ENCODE measurements around the gene ZNF205. TPM values are rescaled to one million over a fixed set of nuclear protein-coding genes. Genes with fewer than 3 reads are reported as not detected.

The ZNF205 gene
- total and polyA plus RNA-seq, 9 of the 15 experiments (the other 6 are each of a cell fraction or from before 2014, with no cell fraction given) = 2.4 to 11.8 (median 5.1) TPM; not detected in 2

DNA sequence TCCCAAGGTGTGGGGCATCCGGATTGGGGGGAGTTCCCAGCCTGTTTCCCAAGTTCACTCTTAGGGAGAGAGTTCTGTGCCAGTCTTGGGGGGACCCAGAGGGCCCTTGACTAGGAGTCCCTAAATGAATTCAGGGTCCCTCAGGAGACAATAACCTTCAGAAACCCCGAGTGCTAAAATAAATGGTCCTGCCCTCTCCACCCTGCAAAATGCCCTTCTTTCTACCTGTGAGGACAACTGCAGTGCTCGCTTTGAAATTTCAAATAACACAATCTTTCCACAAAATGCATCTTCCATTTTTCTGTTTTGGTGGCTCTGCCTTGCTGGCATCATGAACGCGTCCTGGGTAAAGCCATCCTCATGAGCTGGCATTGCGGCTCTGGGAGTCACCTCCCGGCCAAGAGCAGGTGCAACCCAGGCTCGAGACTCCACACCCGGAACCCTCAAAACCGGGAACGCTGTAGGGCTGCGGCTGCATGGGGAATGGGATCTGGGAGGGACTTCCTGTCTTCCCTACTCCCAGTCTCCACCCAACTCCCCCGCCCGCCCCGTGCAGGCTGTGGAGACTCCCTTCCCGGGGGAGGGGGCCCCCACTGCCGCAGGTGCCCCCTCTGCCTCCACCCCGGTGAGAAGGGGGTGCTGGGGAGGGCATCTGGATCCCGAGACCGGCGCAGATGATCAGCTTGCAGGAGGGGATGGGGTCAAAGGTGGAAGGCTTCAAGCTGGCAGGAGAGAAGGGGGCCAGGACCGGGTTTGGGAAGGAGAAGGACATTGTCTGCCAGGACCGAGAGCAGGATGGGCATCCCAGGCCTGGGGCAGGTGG lies at the start of gene ZNF205 (continued):
- TF ChIP-seq, protein P1, sequence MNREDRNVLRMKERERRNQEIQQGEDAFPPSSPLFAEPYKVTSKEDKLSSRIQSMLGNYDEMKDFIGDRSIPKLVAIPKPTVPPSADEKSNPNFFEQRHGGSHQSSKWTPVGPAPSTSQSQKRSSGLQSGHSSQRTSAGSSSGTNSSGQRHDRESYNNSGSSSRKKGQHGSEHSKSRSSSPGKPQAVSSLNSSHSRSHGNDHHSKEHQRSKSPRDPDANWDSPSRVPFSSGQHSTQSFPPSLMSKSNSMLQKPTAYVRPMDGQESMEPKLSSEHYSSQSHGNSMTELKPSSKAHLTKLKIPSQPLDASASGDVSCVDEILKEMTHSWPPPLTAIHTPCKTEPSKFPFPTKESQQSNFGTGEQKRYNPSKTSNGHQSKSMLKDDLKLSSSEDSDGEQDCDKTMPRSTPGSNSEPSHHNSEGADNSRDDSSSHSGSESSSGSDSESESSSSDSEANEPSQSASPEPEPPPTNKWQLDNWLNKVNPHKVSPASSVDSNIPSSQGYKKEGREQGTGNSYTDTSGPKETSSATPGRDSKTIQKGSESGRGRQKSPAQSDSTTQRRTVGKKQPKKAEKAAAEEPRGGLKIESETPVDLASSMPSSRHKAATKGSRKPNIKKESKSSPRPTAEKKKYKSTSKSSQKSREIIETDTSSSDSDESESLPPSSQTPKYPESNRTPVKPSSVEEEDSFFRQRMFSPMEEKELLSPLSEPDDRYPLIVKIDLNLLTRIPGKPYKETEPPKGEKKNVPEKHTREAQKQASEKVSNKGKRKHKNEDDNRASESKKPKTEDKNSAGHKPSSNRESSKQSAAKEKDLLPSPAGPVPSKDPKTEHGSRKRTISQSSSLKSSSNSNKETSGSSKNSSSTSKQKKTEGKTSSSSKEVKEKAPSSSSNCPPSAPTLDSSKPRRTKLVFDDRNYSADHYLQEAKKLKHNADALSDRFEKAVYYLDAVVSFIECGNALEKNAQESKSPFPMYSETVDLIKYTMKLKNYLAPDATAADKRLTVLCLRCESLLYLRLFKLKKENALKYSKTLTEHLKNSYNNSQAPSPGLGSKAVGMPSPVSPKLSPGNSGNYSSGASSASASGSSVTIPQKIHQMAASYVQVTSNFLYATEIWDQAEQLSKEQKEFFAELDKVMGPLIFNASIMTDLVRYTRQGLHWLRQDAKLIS (CRISPR knock-in tag; IDR thresholded peaks at IDR 0.05) = no peak
- TF ChIP-seq ZNF583 (CRISPR knock-in tag; IDR thresholded peaks at IDR 0.05) (no peak), FOXJ2 (tag; IDR thresholded peaks at IDR 0.05) (no peak), CCNT2 (IDR thresholded peaks at IDR 0.05; ENCODE audit: borderline replicate concordance, extremely low read depth, insufficient read length, low read depth, low read length) (no peak), ZNF23 (CRISPR knock-in tag; IDR thresholded peaks at IDR 0.05) (no peak), PHB (CRISPR knock-in tag; IDR thresholded peaks at IDR 0.05) (no peak), NEUROD1 (IDR thresholded peaks at IDR 0.05; ENCODE audit: borderline replicate concordance, low read depth, low read length, partially characterized antibody) (peak; percentile 76), RFX7 (CRISPR knock-in tag; IDR thresholded peaks at IDR 0.05) (no peak), POLR3G (IDR thresholded peaks at IDR 0.05; ENCODE audit: extremely low read depth, insufficient read length, insufficient replicate concordance) (no peak), SRSF7 (optimal IDR thresholded peaks at IDR 0.05; ENCODE audit: low read depth, low read length) (no peak), ERF (CRISPR knock-in tag; IDR thresholded peaks at IDR 0.05) (no peak), L3MBTL2 (IDR thresholded peaks at IDR 0.05) (0 out of 2 replicates have a peak, but pooled peaks have one; percentile 25), KLF16 (IDR thresholded peaks at IDR 0.05) (no peak), HCFC1 (IDR thresholded peaks at IDR 0.05; ENCODE audit: low read depth, low read length) (peak; percentile 82), ZNF717 (CRISPR knock-in tag; IDR thresholded peaks at IDR 0.05) (no peak), RAD51 (IDR thresholded peaks at IDR 0.05; ENCODE audit: borderline replicate concordance, low read depth) (no peak), CSDE1 (IDR thresholded peaks at IDR 0.05) (no peak)
- TF ChIP-seq, protein P2, sequence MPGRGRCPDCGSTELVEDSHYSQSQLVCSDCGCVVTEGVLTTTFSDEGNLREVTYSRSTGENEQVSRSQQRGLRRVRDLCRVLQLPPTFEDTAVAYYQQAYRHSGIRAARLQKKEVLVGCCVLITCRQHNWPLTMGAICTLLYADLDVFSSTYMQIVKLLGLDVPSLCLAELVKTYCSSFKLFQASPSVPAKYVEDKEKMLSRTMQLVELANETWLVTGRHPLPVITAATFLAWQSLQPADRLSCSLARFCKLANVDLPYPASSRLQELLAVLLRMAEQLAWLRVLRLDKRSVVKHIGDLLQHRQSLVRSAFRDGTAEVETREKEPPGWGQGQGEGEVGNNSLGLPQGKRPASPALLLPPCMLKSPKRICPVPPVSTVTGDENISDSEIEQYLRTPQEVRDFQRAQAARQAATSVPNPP (IDR thresholded peaks at IDR 0.05; ENCODE audit: borderline replicate concordance, insufficient read depth, insufficient read length) = no peak
- TF ChIP-seq, protein P3, sequence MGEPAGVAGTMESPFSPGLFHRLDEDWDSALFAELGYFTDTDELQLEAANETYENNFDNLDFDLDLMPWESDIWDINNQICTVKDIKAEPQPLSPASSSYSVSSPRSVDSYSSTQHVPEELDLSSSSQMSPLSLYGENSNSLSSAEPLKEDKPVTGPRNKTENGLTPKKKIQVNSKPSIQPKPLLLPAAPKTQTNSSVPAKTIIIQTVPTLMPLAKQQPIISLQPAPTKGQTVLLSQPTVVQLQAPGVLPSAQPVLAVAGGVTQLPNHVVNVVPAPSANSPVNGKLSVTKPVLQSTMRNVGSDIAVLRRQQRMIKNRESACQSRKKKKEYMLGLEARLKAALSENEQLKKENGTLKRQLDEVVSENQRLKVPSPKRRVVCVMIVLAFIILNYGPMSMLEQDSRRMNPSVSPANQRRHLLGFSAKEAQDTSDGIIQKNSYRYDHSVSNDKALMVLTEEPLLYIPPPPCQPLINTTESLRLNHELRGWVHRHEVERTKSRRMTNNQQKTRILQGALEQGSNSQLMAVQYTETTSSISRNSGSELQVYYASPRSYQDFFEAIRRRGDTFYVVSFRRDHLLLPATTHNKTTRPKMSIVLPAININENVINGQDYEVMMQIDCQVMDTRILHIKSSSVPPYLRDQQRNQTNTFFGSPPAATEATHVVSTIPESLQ (CRISPR knock-in tag; IDR thresholded peaks at IDR 0.05) = no peak
- TF ChIP-seq, protein P4, sequence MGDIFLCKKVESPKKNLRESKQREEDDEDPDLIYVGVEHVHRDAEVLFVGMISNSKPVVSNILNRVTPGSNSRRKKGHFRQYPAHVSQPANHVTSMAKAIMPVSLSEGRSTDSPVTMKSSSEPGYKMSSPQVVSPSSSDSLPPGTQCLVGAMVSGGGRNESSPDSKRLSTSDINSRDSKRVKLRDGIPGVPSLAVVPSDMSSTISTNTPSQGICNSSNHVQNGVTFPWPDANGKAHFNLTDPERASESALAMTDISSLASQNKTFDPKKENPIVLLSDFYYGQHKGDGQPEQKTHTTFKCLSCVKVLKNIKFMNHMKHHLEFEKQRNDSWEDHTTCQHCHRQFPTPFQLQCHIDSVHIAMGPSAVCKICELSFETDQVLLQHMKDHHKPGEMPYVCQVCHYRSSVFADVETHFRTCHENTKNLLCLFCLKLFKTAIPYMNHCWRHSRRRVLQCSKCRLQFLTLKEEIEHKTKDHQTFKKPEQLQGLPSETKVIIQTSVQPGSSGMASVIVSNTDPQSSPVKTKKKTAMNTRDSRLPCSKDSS (IDR thresholded peaks at IDR 0.05; ENCODE audit: low read depth, partially characterized antibody) = no peak
